EL (cell line): ENCODE results near the gene SAA2.
"Not testable (repeated sequence)": the region's sequence is repeated elsewhere in the genome, so short reads cannot be mapped to it uniquely, and the experiment has no call there.

Experiments used
- DNase-seq: peaks from one replicate; pipeline ENCODE4 v3.0.0-alpha.2; 2016

Gene SAA2

DNA sequence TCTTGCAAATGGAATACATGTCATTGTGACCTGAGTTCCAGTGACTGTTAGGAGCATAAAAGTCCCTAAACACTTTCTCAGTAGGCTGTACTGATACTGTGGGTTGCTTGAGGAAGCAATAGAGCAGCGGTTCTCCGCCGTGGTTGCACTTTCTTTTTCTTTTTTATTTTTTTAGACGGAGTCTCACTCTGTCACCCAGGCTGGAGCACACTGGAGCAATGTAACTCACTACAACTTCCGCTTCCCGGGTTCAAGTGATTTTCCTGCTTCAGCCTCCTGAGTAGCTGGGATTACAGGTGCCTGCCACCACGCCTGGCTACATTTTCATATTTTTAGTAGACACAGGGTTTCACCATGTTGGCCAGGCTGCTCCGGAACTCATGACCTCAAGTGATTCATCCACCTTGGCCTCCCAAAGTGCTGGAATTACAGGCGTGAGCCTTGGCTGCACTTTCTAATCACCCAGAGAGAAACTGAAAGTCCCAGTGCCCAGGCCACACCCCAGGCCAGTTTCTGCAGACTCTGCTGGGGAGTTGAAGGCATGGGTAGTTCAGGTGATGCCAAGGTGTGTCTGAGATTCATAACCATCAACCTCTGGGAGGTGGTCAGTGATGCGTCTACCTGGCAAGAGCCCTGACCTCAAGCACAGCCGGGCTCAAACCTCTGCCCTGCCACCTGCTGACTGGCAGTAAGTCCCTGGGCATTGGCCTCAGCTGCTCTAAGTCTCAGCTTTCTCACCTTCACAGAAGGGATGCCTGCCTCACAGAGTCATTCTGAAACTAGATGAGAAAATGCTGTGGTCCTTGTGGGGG is 1.9 kb downstream of the SAA2 start:
- not testable (repeated sequence) for DNase-seq

DNA sequence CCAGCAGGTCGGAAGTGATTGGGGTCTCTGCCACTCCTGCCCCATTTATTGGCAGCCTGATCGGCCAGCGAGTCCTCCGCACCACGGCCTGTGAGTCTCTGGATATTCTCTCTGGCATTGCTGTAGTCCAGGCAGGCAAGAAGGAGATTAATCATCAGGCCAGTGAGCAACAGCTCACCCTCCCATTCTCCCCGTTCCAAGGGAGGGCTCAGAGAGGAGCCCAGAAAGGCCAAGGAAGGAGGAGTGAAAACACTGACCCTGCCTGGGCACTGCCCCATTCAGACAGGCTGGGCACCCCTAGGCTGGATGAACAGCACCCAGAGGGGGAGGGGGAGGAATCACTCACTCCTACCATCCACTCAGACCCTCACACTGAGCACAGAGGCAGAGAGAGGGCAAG is 3.1 kb downstream of the SAA2 start:
- peak; percentile 21 for DNase-seq

DNA sequence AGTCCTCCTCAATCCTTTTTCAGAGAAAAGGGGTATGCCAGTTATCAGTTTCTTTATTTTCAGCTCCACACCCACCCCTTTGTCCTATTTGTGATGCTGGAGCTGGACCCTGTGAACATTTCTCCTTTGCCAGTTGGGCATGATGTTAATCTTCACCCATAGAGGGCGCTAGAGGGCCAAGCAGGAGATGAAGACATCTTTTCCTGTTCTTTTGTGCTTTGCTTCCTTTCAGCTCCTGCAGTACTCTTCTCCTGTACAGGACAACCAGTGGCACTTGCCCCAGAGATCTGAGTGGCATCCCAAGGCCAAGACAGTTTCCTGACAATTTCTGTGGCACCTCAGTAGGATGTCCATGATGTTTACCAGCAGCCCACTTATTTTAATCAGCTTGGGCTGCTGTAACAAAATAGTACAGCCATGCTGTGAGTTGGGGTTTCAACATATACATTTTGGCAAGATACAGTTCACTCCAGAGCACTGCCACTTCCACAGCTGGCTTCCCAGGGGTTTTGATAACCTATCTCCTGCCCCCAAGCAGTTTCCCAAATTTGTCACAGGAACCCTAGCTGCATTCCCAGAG is 4.6 kb downstream of the SAA2 start:
- DNase-seq = peak; percentile 68

DNA sequence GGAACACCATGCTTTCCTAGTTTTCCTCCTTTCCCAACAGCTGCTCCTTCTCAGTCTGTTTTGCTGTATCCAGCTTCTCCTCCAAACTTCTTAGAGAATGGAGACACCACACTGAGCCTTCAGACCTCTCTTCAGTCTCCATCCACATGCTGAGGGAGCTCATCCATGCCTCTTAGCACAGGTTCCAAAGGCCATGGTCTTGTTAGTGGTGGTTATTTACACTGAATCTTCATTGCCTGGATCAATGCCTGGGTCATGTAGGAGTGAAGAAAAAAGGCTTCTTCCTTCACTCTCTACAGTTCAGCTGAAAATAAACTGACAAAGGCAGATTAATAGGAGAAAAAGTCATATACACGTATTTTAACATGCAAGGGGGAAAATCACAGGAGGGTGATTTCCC is 8.8 kb downstream of the SAA2 start:
- no peak for DNase-seq

DNA sequence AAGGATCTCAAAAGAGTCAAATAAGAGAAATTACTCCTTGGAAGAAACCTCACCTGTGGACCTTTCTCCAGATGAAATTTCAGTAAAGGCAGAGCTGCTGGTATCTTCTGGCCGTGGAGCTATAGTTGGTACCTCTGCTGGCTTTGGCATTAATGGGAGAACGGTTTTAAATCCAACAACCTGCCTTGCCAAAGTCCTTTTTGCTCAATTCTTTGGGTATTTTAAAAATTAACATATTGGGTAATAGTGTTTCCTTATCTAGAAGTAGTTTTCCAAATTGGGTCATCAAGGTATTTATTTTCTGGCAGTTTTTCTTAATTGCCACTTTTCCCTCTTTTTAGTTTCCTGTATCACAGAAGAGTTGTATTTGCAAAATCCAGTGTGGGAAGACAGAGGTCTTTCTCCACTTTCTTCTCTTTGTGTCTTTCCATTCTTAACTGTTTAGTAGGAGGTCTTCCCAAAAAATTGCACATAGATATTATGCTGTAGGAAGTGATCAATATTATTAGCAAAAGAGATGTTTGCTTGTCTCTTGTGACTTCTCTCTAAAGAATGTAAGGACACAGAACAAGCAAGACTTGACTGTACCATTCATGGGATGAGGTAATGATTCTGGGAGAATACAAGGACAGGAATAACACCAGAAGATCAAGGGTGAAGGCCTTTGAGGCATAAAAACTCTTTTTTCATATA is 11.7 kb downstream of the SAA2 start, which contains the start of gene SAA4:
Gene SAA4 (minus strand): TSS at position 139 of the 693 bp plus-strand sequence. CDS start 876 bp downstream, outside the sequence.
- DNase-seq = peak; percentile 23

DNA sequence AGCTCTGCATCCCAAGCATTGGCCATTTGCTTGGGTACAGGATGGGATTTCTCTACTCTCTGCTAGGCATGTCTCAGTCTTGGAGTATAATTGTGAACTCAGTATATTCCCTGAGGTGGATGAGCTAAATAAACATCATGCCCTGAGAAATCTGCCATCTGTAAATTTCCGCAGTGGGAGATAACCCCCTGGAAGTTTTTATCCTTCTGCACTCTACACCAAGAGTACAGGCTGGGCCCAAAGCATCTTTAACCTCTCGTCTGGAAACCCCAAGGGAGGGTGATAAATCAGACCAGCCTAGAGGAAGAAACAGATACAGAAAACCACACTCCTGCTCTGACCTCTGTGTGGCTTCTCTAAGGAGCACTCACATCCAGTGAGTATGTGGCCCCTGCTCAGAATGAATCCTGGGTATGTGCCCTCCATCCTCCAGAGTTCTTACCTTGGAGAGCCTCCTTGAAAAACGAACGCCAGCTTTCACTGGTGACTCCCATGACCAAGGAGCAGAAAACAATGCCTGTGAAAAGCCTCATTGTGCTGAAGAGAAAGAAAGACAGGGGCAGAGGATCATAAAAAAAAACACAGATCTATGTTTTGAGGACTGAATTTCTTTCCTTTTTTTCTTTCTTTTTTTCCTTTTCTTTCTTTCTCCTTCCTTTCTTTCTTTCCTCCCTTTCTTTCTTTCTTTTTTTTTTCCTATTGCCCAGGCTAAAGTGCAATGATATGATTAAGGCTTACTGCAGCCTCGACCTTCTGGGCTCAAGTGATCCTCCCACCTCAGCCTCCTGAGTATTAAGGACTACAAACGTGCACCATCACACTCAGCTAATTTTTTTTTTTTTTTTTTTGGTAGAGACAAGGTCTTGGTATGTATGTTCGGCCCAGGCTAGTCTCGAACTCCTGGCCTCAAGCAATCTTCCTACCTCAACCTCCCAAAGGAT is 12.8 kb downstream of the SAA2 start:
- DNase-seq = no peak

DNA sequence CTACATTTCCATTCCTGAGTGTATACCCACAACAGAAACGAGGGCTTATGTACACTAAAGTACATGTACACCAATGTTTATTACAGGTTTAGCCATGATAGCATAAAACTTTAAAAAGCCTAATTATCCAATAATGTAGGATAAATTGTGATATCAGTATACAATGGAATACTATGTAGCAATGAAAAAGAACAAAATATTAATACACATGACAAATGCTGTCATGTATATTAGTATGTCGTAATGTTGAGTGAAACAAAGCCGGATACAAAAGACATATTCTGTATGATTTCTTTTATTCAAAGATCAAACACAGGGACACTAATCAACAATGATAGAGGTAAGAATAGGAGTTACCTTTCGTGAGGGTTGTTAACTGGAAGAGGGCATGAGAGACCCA is 14.6 kb downstream of the SAA2 start:
- DNase-seq = no peak

DNA sequence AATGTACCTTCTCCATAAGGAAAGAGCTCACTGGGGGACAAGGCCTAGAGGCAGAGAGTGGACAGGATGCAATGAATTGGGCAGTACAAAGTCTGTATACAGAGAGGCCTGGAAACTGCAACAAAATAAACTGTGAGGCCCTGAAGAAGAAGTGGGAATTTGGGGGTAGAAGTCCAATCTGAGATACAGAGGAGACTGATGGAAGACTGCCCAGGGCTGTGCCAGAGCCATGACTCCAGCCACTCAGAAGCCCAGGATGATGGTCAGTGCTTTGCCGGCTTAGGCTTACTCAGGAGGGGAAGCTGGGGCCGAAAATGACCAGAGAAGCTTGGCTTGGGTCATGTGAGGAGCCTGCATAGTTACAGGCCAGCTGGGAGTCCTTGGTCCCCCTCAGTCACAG is 17.6 kb downstream of the SAA2 start:
- no peak for DNase-seq

DNA sequence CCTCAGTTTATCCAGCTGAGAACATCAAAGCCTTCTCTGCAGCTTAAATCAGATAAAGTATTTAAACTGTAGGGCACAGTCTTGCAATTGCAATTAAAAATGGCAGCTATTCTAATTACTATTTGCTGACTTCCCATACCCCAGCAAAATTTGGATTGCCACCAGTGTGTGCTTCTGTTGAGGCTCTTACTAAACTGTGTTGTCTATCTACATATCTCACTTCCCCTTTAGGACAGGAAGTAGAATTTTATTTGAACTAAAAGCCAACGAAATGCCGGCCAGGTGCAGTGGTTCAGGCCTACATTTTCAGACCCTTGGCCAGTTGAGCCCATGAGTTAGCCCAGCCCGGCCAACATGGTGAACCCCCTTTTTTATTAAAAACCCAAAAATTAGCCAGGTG is 19.0 kb downstream of the SAA2 start:
- DNase-seq = no peak

DNA sequence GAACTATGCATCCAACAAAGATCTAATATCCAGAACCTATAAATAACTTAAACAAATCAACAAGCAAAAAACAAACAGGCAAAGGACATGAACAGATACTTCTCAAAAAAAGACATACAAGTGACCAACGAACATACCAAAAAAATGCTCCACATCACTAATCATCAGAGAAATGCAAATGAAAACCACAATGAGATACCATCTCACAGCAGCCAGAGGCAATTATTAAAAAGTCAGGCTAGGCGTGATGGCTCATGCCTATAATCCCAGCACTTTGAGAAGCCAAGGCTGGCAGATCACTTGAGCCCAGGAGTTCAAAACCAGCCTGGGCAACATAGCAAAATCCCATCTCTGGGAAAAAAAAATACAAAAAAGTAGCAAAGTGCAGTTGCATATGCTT is 22.6 kb downstream of the SAA2 start:
- DNase-seq = no peak

DNA sequence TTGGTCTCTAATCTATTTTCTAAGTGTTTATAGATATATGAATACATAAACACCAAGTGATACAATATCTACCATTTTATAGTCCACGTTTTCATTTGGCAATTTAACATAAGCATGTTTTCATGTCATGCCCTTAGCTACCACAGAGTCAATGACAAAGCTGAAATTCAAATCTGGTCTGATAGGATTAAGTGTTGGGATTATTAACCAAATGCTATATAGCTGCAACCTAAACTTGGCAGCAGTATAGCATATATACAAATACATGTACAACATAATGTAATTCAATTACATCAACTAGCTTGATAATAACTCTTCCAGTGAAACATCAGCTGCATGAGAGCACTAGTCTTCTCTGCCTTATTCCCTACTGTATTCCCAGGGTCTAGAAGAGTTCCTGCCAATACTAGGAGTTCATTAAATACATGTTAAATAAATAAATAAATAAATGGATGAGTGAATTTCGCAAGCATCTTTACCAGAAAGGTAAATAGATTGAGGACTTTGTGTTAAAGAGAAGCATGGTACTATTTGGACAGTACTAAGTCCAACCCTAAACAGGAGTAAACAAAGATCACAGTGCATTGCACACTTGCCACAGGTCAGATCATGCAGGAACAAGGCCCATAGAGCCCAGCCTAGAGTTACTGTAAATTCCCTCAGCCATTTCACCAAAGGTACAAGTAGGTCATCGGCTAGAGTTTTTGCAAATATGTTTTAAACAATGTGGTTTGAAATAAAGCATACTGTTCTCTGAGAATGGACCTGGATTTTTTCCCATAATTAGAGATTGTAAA is 24.7 kb downstream of the SAA2 start:
- no peak for DNase-seq

DNA sequence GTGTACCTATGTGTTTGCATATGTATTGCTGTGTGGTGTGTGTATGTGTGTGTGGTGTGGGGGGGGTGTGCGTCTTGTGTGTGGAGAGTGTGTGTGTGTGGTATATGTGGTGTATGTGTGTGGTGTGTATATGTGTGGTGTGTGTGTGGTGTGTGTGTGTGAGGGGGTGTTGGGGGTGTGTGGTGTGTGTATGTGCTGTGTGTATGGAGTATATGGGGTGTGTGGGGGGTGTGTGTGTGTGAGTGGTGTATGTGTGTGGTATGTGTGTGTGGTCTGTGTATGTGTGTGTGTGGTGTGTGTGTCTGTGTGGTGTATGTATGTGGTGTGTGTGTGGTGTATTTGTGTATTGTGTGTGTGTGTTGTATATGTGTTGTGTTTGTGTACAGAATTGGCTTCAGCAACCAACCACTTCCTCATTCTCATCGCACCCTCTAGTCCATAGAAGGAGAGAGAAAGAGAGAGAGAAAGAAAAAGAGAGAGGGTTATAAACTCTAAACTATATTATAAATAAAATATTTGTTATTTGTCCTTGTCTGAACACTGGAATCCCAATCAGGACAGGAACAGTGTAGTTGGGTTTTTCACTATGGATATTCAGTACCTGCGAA is 25.6 kb downstream of the SAA2 start:
- no peak for DNase-seq

DNA sequence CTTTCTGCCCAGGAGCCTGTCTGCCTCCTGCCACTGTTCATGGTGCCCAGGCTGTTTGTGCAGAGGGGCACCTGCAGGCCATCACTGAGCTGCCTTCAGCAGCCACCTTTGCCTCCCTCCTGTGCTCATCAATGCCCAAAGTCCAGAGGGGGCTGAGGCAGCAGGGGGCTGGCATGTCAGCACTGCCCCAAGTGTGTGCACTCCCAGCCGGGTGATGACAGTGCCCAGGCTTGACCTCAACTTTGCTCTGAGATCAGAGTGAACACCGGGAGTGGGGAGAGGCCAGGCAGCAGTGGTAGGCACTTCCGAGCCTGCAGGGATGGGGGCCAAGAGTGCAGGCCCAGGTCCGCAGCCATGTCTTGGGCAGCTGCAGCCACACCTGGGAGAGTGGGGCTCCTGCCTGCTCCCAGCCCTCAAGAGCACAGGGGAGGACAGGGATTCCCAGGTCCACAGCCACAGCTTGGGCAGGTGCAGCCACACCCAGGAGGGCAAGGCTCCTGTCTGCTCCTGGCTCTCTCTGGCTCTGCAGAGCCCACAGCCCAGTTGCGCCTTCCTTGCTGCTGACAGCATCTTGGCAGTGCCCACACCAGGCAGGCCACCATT is 27.1 kb downstream of the SAA2 start:
- no peak for DNase-seq

DNA sequence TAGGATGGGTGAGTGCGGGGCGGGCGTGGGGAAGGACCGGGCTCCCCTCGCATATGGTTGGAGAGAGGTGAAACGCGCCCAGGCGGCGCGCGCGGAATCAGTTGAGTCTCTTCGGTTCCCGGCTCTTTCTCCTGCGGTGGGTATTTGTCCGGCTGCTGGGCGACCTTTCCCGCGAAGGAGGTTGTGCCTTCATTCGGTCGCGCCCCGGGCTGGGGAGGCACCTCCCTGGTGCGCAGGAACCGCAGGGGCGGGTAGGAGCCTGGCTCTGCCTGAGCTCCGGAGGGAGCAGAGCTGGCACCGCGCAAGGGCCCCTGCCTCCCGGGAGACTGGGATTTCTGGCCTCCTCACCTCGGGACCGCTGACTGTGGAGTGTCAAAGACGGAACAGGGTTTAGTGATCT is 39.4 kb downstream of the SAA2 start:
- no peak for DNase-seq

DNA sequence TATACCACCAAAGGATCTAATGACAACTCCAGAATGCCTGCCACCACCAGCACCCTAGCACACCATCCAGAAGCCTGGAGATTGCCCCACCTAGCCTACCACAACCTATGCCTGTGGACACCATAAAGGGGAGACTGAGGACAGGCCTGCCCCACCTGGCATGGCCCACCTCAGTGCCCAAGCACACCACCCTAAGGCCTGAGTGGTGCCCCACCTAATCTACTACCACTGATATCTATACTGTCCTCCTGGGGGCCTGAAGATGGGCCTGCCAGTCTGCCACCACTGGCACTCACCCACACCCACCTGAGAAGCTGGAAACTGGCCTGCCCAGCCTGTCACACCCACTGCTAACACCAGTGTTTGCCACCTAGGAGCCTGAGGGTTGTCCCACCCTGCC is 43.7 kb downstream of the SAA2 start:
- no peak for DNase-seq

DNA sequence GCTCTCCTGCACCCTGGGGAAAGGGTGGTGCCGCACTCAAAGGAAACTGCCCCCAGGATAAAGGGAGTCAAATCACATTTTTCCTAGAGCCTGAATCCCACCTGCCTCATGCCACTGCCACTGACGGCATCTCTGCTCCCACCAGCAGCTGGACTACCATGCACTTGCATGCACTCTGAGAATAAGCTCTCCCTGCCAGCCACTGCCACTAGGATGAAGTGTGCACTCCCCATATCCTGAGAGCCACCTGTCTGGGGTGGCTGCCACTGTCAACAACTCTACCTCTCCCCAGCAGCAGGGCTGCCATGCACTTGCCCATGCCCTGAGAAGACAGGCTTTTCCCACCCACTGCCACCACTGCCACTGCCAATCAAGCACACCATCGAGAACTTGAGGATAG is 44.2 kb downstream of the SAA2 start:
- DNase-seq = no peak

DNA sequence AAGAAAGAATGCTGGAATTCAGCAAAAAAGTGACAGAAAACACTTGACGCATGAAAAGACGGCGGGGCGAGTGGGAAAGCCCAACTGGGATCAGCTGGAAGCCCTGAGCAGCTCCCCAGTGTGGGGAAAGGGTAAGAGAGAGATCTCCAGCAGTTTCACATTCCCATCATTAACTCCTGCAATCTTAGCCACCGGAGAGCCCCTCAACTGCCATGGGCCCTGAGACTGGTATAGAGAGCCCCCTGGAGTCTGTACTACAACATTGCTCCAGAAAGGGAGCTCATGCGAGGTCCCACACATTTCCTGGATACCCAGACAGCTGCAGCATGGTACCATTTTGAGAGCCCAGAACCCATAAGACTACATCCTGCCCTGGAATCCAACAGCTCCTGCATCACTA is 44.7 kb downstream of the SAA2 start:
- peak; percentile 47 for DNase-seq

DNA sequence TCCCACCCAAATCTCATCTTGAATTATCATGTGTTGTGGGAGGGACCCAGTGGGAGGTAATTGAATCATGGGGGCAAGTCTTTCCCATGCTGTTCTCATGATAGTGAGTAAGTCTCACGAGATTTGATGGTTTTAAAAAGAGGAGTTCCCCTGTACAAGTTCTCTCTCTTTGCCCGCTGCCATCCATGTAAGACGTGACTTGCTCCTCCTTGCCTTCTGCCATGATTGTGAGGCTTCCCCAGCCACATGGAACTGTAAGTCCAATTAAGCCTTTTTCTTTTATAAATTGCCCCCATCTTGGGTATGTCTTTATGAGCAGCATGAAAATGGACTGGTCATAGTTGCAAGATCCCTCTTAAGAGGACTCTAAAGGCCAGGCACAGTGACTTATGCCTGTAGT is 50.7 kb downstream of the SAA2 start:
- not testable (repeated sequence) for DNase-seq

DNA sequence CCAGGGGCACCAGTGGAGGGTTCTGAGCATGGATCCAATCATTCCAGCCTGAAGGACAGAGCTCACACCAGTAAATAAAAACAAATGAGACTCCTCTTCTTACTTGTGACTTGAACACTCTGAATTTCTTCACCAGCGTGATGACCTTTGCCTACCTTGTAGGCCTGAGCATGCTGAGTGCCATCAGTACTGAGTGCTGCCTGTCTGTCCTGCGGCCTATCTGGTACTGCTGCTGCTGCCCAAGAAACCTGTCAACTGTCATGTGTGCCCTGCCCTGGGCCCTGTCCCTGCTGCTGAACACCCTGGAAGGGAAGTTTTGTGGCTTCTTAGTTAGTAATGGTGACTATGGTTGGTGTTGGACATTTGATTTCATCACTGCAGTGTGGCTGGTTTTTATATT is 51.9 kb downstream of the SAA2 start:
- DNase-seq = no peak
